Measurements from ENCODE around the gene IPO5.

DNA sequence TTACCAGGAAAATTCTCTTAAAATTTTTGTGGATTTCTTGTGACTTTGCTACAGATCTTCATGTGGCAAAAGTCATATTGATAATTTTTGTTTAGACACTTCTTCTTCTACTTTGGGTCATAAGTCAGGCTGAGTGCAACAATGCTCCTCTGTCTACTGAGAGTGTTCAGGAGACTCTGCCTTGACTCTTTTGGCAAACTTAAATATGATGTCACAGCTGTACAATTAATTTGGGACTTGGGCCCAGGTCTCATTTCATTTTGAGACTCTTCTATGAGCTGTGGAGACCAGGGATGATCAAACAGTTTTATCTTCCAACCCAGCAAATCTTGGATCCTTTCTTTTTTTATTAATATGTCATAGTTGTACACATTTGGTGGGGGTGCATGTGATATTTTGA lies 19.7 kb upstream of the IPO5 start:
- TF ChIP-seq, protein P1, sequence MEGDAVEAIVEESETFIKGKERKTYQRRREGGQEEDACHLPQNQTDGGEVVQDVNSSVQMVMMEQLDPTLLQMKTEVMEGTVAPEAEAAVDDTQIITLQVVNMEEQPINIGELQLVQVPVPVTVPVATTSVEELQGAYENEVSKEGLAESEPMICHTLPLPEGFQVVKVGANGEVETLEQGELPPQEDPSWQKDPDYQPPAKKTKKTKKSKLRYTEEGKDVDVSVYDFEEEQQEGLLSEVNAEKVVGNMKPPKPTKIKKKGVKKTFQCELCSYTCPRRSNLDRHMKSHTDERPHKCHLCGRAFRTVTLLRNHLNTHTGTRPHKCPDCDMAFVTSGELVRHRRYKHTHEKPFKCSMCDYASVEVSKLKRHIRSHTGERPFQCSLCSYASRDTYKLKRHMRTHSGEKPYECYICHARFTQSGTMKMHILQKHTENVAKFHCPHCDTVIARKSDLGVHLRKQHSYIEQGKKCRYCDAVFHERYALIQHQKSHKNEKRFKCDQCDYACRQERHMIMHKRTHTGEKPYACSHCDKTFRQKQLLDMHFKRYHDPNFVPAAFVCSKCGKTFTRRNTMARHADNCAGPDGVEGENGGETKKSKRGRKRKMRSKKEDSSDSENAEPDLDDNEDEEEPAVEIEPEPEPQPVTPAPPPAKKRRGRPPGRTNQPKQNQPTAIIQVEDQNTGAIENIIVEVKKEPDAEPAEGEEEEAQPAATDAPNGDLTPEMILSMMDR (conservative IDR thresholded peaks at IDR 0.05; ENCODE audit: low read length): no peak
- no peak for TF ChIP-seq EZH2phosphoT487 (IDR thresholded peaks at IDR 0.05; ENCODE audit: borderline replicate concordance, low read depth, low read length)
